ENCODE data around the gene IL12RB1.
"Not testable (repeated sequence)": the region's sequence is repeated elsewhere in the genome, so short reads cannot be mapped to it uniquely, and the experiment has no call there.

Gene IL12RB1

GRCh38 chr19:18108897-18109296 is 22.2 kb upstream of the IL12RB1 start:
- no peak for TF ChIP-seq CTCF (IDR thresholded peaks at IDR 0.05; ENCODE audit: control extremely low read depth, extremely low read depth, low read depth, missing control alignments)
- ChIA-PET POLR2A (no interaction called here), CTCF (interaction anchor here (0.7 to 4.2 kb wide), 12 partner anchors 11 to 279 kb away, joined by 3 to 18 read pairs (median 4); partner anchors contain the start of gene MAST3)
- DNase-seq (ENCODE audit: extremely low spot score), result no peak

GRCh38 chr19:18107235-18107634 is 20.5 kb upstream of the IL12RB1 start:
- ChIA-PET CTCF (interaction anchor here (1.2 to 4.2 kb wide), 4 partner anchors 9 to 60 kb away, joined by 3 to 18 read pairs (median 6); partner anchors contain the start of gene MAST3), POLR2A (no interaction called here)
- DNase-seq (ENCODE audit: extremely low spot score), result no peak
- TF ChIP-seq CTCF (IDR thresholded peaks at IDR 0.05; ENCODE audit: control extremely low read depth, extremely low read depth, low read depth, missing control alignments), result no peak

GRCh38 chr19:18105259-18105658 is 18.5 kb upstream of the IL12RB1 start:
- POLR2A ChIA-PET; DNase-seq (ENCODE audit: extremely low spot score): not testable (repeated sequence)
- CTCF ChIA-PET, result interaction anchor here (4.0 kb wide), 1 partner anchor 8 kb away, joined by 16 read pairs; no protein-coding TSS in a partner anchor

GRCh38 chr19:18104793-18105131 is 18.0 kb upstream of the IL12RB1 start:
- TF ChIP-seq CTCF (IDR thresholded peaks at IDR 0.05; ENCODE audit: control extremely low read depth, extremely low read depth, low read depth, missing control alignments), result no peak
- CTCF ChIA-PET, result interaction anchor here (1.6 to 4.0 kb wide), 2 partner anchors 9 to 56 kb away, joined by 4 to 16 read pairs; no protein-coding TSS in a partner anchor
- DNase-seq (ENCODE audit: extremely low spot score), result no peak
- POLR2A ChIA-PET, result no interaction called here

- DNase-seq (ENCODE audit: extremely low spot score), result no peak
- ChIA-PET POLR2A (no interaction called here), CTCF (interaction anchor here (1.5 to 4.0 kb wide), 3 partner anchors 9 to 58 kb away, joined by 4 to 16 read pairs (median 4); no protein-coding TSS in a partner anchor)
- no peak for TF ChIP-seq CTCF (IDR thresholded peaks at IDR 0.05; ENCODE audit: control extremely low read depth, extremely low read depth, low read depth, missing control alignments)
These were observed 16.3 kb upstream of the IL12RB1 start for GRCh38 chr19:18102916-18103542.

GRCh38 chr19:18101268-18101667 is 14.5 kb upstream of the IL12RB1 start:
- DNase-seq (ENCODE audit: extremely low spot score), result no peak
- ChIA-PET POLR2A (interaction anchor here (0.6 kb wide), 1 partner anchor 14 kb away, joined by 5 read pairs; the partner anchor contains the start of gene IL12RB1), CTCF (no interaction called here)
- TF ChIP-seq CTCF (IDR thresholded peaks at IDR 0.05; ENCODE audit: control extremely low read depth, extremely low read depth, low read depth, missing control alignments), result no peak

GRCh38 chr19:18100710-18101109 is 14.0 kb upstream of the IL12RB1 start:
- ChIA-PET POLR2A (interaction anchor here (0.6 kb wide), 1 partner anchor 14 kb away, joined by 5 read pairs; the partner anchor contains the start of gene IL12RB1), CTCF (no interaction called here)
- TF ChIP-seq CTCF (IDR thresholded peaks at IDR 0.05; ENCODE audit: control extremely low read depth, extremely low read depth, low read depth, missing control alignments), result no peak
- no peak for DNase-seq (ENCODE audit: extremely low spot score)
